ENCODE results near the gene SPEG.

SPEG gene

DNA sequence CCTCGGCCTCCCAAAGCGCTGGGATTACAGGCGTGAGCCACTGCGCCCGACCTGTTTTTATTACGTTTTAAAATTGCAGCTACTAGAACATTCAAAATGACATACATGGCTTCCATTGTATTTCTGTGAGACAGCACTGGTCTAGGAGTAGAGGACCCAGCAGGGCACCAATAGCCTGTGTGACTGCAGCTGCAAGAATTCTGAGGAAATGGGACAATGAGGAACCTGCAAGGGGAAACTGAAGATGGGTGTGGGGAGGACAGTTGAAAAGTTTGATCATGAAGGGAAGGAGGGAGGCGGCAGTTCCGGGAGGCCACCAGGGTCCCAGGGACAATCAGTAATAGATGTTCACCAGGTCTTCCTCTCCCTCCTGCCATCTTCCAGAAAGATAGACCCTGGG is 33.0 kb upstream of the SPEG start:
- TF ChIP-seq, protein P1, sequence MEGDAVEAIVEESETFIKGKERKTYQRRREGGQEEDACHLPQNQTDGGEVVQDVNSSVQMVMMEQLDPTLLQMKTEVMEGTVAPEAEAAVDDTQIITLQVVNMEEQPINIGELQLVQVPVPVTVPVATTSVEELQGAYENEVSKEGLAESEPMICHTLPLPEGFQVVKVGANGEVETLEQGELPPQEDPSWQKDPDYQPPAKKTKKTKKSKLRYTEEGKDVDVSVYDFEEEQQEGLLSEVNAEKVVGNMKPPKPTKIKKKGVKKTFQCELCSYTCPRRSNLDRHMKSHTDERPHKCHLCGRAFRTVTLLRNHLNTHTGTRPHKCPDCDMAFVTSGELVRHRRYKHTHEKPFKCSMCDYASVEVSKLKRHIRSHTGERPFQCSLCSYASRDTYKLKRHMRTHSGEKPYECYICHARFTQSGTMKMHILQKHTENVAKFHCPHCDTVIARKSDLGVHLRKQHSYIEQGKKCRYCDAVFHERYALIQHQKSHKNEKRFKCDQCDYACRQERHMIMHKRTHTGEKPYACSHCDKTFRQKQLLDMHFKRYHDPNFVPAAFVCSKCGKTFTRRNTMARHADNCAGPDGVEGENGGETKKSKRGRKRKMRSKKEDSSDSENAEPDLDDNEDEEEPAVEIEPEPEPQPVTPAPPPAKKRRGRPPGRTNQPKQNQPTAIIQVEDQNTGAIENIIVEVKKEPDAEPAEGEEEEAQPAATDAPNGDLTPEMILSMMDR (conservative IDR thresholded peaks at IDR 0.05), result no peak
- H3K27ac ChIP-seq, result no peak overlapping the region

DNA sequence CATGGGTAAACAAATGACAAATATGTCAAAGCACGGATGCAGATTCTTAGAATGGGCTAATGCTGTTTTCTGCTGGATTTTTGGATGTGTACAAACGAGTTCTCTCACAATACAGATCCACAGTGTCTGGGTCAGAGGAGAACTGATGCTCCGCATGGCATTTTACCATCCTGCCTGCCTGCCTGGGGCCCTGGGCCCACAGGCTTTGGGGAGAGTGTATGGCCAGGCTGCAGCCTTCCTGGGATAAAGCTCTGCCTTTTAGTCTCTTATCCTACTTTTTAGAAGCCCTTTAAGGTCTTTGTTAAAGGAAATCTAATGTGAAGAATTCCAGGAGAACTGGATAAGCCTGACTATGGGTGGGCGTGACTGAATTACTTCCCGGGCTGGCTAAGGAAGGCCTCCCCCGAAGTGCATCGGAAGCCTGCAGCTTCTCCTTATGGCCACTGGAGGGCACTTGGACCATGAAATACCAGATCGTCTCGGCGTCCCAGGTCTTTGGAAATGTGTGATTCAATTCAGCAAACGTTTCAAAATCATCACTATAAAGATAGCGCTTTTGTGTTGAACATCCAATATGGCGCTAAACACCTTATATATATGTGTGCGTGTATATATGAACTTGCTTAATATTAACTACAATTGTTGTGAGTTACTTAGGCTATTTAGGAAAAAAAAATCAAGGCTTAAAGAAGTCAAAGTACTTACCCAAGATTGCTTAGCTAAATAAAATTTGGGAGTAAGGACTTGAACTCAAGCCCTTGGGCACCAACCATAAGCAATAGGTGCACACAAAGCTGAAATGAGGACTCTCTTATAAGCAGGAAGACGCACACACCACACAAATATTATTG is 31.8 kb upstream of the SPEG start:
- TF ChIP-seq, protein P1 (conservative IDR thresholded peaks at IDR 0.05), result peak; percentile 93
- no peak overlapping the region for H3K27ac ChIP-seq

DNA sequence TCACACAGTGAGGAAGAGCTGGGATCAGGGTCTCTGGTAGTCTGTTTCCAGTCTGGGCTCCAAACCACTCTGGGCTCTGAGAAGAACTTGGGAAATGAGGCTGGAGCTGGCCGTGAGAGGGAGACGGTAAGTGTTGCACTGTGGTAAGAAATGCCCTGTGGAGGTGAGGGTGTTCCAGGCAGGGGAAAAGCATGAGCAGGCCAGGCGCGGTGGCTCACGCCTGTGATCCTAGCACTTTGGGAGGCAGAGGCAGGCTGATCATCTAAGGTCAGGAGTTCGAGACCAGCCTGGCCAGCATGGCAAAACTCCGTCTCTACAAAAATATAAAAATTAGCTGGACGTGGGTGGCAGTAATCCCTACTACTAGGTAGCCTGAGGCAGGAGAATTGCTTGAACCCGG is 30.8 kb upstream of the SPEG start:
- no peak overlapping the region for H3K27ac ChIP-seq

DNA sequence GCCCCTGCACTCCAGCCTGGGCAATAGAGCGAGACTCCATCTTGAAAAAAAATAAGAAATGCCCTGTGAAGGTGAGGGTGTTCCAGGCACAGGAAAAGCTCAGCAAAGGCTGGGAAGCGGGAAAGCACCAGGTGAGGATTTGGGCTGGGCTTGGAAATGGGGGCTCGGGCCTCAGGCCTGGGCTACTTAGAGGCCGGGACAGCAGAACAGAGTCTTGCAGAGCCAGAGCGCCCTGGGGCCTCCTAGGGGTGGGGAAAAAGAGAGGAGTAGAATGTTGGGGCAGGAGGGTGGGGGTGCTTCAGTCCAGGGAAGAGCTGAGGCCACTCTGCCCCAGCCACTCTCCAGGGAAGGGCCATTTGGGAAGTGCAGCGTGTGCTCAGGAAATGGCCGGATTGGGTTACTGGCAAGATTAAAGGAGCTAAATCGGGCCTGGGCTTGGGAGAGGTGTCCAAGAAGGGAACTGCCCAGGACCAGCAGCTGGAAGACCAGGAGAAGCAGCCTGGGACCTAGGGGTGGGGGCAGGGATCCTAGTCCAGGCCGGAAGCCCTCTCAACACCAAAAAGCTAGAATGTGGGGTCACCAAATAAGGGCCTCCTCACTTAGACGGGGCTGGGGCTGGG is 30.2 kb upstream of the SPEG start:
- H3K27ac ChIP-seq, result no peak overlapping the region
- TF ChIP-seq, protein P1 (conservative IDR thresholded peaks at IDR 0.05), result no peak

More for the DNA sequence above, 30.8 kb upstream of the SPEG start:
- TF ChIP-seq, protein P1 (conservative IDR thresholded peaks at IDR 0.05), result no peak

DNA sequence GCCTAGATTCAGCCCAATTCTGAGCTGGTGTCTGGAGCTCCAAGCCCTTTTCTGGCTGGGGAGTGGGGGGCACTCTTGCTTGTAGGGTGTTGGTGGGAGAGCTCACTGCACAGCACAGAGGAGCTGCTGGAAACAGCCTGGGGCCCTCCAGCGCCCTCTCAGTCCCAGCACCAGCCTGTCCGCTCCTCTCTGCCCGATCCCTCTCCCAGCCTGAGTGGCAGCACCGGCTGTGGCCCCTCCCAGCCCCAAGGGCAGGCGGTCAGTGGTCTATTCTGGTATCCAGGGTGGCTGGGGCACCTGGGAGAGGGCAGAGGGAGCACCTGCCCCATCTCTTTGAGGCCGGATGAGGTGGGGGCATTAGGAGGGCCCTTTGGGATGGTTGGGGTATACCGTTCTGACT is 29.7 kb upstream of the SPEG start:
- no peak overlapping the region for H3K27ac ChIP-seq

DNA sequence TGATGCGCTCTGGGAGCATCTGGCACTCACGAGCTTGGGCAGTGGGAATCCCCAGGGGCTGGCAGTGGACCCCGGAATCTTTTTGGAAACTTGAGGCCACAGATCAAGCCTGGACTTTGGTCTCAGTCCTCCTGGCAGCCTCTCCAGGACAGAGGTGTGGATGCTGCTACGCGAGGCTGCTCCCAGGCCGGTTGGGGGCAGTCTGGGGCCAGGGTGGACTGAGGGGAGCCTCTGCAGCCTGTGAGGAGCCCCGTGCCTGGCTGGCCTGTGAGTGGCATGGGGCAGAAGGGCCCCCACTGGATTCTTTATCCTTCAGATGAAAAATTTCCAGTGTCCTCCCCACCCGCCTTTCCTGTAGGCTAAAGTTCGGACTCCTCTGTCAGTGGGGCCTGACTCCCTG is 29.2 kb upstream of the SPEG start:
- H3K27ac ChIP-seq, result no peak overlapping the region
- TF ChIP-seq, protein P1 (conservative IDR thresholded peaks at IDR 0.05), result no peak

More for the DNA sequence above, 29.7 kb upstream of the SPEG start:
- TF ChIP-seq, protein P1 (conservative IDR thresholded peaks at IDR 0.05), result no peak

DNA sequence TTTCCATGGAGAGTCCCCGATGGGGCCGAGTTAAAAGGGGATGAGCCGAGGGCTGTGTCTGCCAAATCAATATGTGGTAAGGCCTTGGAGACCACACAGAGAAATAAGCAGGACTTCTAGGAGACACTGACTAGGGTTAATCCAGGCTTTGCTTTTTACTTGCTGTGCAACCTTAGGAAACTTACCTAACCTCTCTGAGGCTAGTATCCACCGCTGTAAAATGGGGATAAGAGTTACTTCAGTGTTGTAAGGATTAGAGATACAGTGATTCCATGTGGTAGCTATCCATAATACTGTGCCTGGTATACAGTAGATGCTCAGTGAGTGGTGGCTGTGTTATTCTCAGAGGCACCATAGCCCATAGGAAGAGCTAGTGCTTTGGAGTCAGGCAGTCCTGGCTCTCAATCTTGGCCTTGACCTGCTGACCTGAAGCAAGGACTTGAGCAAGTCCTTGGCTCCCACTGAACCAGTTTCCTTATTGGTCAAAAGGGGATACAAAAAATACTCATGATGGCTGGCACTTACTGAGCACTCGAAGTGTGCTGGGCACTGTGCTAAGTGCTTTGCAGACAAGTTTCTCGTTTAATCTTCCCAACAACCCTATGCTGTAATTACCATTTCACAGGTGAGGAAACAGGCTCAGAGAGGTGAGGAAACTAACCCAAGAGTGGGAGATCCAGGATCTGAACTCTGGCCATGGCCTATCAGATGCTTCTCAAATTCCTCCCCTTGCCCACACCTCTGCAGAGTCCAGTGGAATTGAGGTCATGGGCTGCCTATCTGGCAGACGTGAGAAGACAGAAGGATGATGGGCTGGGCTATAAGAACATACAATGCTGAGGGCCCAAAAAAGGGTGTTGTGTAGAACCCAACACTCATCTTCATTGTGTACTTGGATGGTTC is 28.4 kb upstream of the SPEG start:
- H3K27ac ChIP-seq, result no peak overlapping the region
- TF ChIP-seq, protein P1 (conservative IDR thresholded peaks at IDR 0.05), result no peak

Measured in VCaP (cell line).